ENCODE results near the gene IDUA. TPM values are rescaled to one million over a fixed set of nuclear protein-coding genes. Genes with fewer than 3 reads are reported as not detected.

IDUA gene
- total and polyA plus RNA-seq, 4 donors: 7.5 to 66.5 (median 21.6) TPM

- no peak overlapping the region for H3K27ac ChIP-seq (ENCODE audit: low read depth in 1 of 2, low read length in 1 of 2)
- H3K4me1 ChIP-seq (ENCODE audit: control insufficient read depth in 5 of 5, insufficient read depth in 5 of 5, low read length in 5 of 5): peaks cover 0 to 21% (median 13%) of the 10 kb centered on the region in 5 donors
- TF ChIP-seq CTCF (IDR thresholded peaks at IDR 0.05; ENCODE audit: control extremely low read depth, extremely low read depth): no peak
- no peak overlapping the region for H3K9ac ChIP-seq (ENCODE audit: insufficient read depth in 1 of 2, low read length in 2 of 2)
- no peak overlapping the region for H3K4me3 ChIP-seq
- H3K36me3 ChIP-seq (ENCODE audit: control insufficient read depth in 4 of 4, insufficient read depth in 4 of 4, low read length in 4 of 4): no peaks in the 10 kb centered on the region
- 81 to 91% methylated on average over 32 to 34 of the region's 34 CpGs for WGBS, 2 donors
- H3K27me3 ChIP-seq (ENCODE audit: control insufficient read depth in 3 of 3, insufficient read depth in 3 of 3, low read length in 2 of 3): peaks cover 4 to 26% (median 10%) of the 10 kb centered on the region in 3 donors
- DNase-seq: peak in 1 of 3 donors; percentile 10
- H3K9me3 ChIP-seq (ENCODE audit: control insufficient read depth in 4 of 4, insufficient read depth in 3 of 4, low read length in 3 of 4): peaks cover 0 to 10% (median 0%) of the 10 kb centered on the region in 4 donors
- no peak for ATAC-seq (ENCODE audit: insufficient read depth, low FRiP score)
Observed at GRCh38 chr4:1047976-1048772, 61.3 kb downstream of the IDUA start.

GRCh38 chr4:1048773-1049590 is 62.1 kb downstream of the IDUA start:
- no peak overlapping the region for H3K4me3 ChIP-seq
- H3K27me3 ChIP-seq (ENCODE audit: control insufficient read depth in 3 of 3, insufficient read depth in 3 of 3, low read length in 2 of 3): peaks cover 4 to 23% (median 10%) of the 10 kb centered on the region in 3 donors
- H3K9me3 ChIP-seq (ENCODE audit: control insufficient read depth in 4 of 4, insufficient read depth in 3 of 4, low read length in 3 of 4): peaks cover 0 to 10% (median 0%) of the 10 kb centered on the region in 4 donors
- no peak overlapping the region for H3K27ac ChIP-seq (ENCODE audit: low read depth in 1 of 2, low read length in 1 of 2)
- H3K36me3 ChIP-seq (ENCODE audit: control insufficient read depth in 4 of 4, insufficient read depth in 4 of 4, low read length in 4 of 4): no peaks in the 10 kb centered on the region
- H3K4me1 ChIP-seq (ENCODE audit: control insufficient read depth in 5 of 5, insufficient read depth in 5 of 5, low read length in 5 of 5): peaks cover 0 to 19% (median 9%) of the 10 kb centered on the region in 5 donors
- peak in 1 of 3 donors; percentile 4 for DNase-seq
- 71 to 80% methylated on average over 16 of the region's 16 CpGs for whole genome bisulfite sequencing, 2 donors
- ATAC-seq (ENCODE audit: insufficient read depth, low FRiP score): no peak
- no peak overlapping the region for H3K9ac ChIP-seq (ENCODE audit: insufficient read depth in 1 of 2, low read length in 2 of 2)
- no peak for TF ChIP-seq CTCF (IDR thresholded peaks at IDR 0.05; ENCODE audit: control extremely low read depth, extremely low read depth)

GRCh38 chr4:1049591-1049905 is 62.7 kb downstream of the IDUA start:
- Histone ChIP-seq H3K4me1 (ENCODE audit: control insufficient read depth in 5 of 5, insufficient read depth in 5 of 5, low read length in 5 of 5) (peaks cover 0 to 19% (median 7%) of the 10 kb centered on the region in 5 donors), H3K9me3 (ENCODE audit: control insufficient read depth in 4 of 4, insufficient read depth in 3 of 4, low read length in 3 of 4) (peaks cover 0 to 10% (median 0%) of the 10 kb centered on the region in 4 donors), H3K9ac (ENCODE audit: insufficient read depth in 1 of 2, low read length in 2 of 2) (no peak overlapping the region), H3K27ac (ENCODE audit: low read depth in 1 of 2, low read length in 1 of 2) (no peak overlapping the region), H3K36me3 (ENCODE audit: control insufficient read depth in 4 of 4, insufficient read depth in 4 of 4, low read length in 4 of 4) (no peaks in the 10 kb centered on the region), H3K27me3 (ENCODE audit: control insufficient read depth in 3 of 3, insufficient read depth in 3 of 3, low read length in 2 of 3) (peaks cover 3 to 22% (median 10%) of the 10 kb centered on the region in 3 donors), H3K4me3 (no peak overlapping the region)
- peak in 1 of 3 donors; percentile 11 for DNase-seq
- 81 to 86% methylated on average over 21 of the region's 21 CpGs for WGBS, 2 donors
- ATAC-seq (ENCODE audit: insufficient read depth, low FRiP score): no peak
- no peak for TF ChIP-seq CTCF (IDR thresholded peaks at IDR 0.05; ENCODE audit: control extremely low read depth, extremely low read depth)

Measured in lung (tissue), 12 donors.